ENCODE results near the gene MUC5AC.

GRCh38 chr11:1171223-1171984 lies 13.7 kb downstream of the MUC5AC start:
- TF ChIP-seq CTCF (IDR thresholded peaks at IDR 0.05) (no peak), POLR2A (IDR thresholded peaks at IDR 0.05) (no peak)
